HCT116 (cell line): ENCODE results near the gene BTBD16. TPM values are rescaled to one million over a fixed set of nuclear protein-coding genes. Genes with fewer than 3 reads are reported as not detected.

Source experiments
- ATAC-seq: fragments of 200-7000 bp; cut with Tn5 transposase; 2 replicates; pipeline ENCODE4 v1.9.1; 2020; ENCODE audit warnings: mild to moderate bottlenecking, moderate library complexity
- BruUV-seq: library from RNA; stranded (reverse); fragments of 400-500 nt; replicated peaks from 2 replicates; lab custom pipeline; 2021; lab: Mats Ljungman, UMichigan
- CTCF ChIA-PET: fragments of 300-600 bp; sonication (Branson Sonifier 250); formaldehyde crosslinking; loops from one replicate; lab custom pipeline; 2021; ENCODE audit warnings: antibody characterized with exemption; lab: Charles Lee
- POLR2A ChIA-PET: fragments of 300-600, 350-600 bp; sonication (Branson Sonifier 250); formaldehyde crosslinking; loops from one replicate; lab custom pipeline; 2021; ENCODE audit warnings: antibody characterized with exemption; lab: Charles Lee
- RAD21 ChIA-PET, 2 experiments: fragments of 300-600 bp; sonication (Branson Sonifier 250); formaldehyde crosslinking; loops; one replicate each; lab custom pipeline; 2023; ENCODE audit warnings: low total read pairs in 2 of 2; ENCODE audit not compliant: uncharacterized antibody in 2 of 2, unreplicated experiment in 2 of 2, low non-redundant PET in 1 of 2; lab: Charles Lee
- DNase-seq: peaks from one replicate; pipeline ENCODE4 v3.0.0-alpha.2; 2010; ENCODE audit warnings: low read depth, low spot score
- H2AFZ ChIP-seq: fragments of 200-600 bp; shearing (Covaris generic), sonication (generic); 2 replicates; pipeline ENCODE4 v1.6.1; 2017; ENCODE audit warnings: low read depth, mixed run types, mixed read lengths, antibody characterized with exemption, low read length; ENCODE audit not compliant: poor library complexity, severe bottlenecking
- H3K27ac ChIP-seq: 2 replicates; pipeline ENCODE4 v1.5.1; 2012; ENCODE audit warnings: low read depth, low read length
- H3K27me3 ChIP-seq: fragments of 200-600 bp; sonication (generic); 2 replicates; pipeline ENCODE4 v1.6.1; 2016; ENCODE audit warnings: mixed run types, low read length, mixed read lengths; ENCODE audit not compliant: insufficient read depth
- H3K36me3 ChIP-seq, 2 experiments: fragments of 200-500 bp in 1 of 2; fragments of 200-600 bp in 1 of 2; sonication (Bioruptor generic) in 1 of 2; sonication (generic) in 1 of 2; 2 replicates each; pipeline versions ENCODE4 v1.5.1 to v1.6.1; 2014 to 2016; ENCODE audit warnings: low read length in 2 of 2, inconsistent platforms in 1 of 2, mixed read lengths in 1 of 2, mixed run types in 1 of 2; ENCODE audit not compliant: insufficient read depth in 2 of 2, control insufficient read depth in 1 of 2
- H3K4me1 ChIP-seq, 2 experiments: fragments of 200-600 bp in 1 of 2; sonication (generic) in 1 of 2; 2 replicates each; pipeline versions ENCODE4 v1.5.1 to v1.6.1; 2012 to 2017; ENCODE audit warnings: low read length in 2 of 2, inconsistent platforms in 1 of 2, mild to moderate bottlenecking in 1 of 2, mixed read lengths in 1 of 2, mixed run types in 1 of 2, moderate library complexity in 1 of 2; ENCODE audit not compliant: insufficient read depth in 2 of 2, control insufficient read depth in 1 of 2
- H3K4me2 ChIP-seq: fragments of 200-600 bp; sonication (generic); 2 replicates; pipeline ENCODE4 v1.6.1; 2017; ENCODE audit warnings: mixed run types, low read length, mixed read lengths
- H3K4me3 ChIP-seq, 2 experiments: fragments of 200-600 bp in 1 of 2; sonication (generic) in 1 of 2; replicated peaks in 1 of 2; 2 replicates each; pipeline ENCODE4 v1.5.1; 2011 to 2016; ENCODE audit warnings: low read length in 2 of 2, control low read depth in 1 of 2, low read depth in 1 of 2, mild to moderate bottlenecking in 1 of 2, mixed read lengths in 1 of 2, mixed run types in 1 of 2
- H3K79me2 ChIP-seq: fragments of 200-600 bp; sonication (generic); 2 replicates; pipeline ENCODE4 v1.6.1; 2017; ENCODE audit warnings: mild to moderate bottlenecking, mixed run types, low read length, moderate library complexity, mixed read lengths; ENCODE audit not compliant: insufficient read depth
- H3K9ac ChIP-seq: fragments of 200-600 bp; sonication (generic); 2 replicates; pipeline ENCODE4 v1.6.1; 2016; ENCODE audit warnings: low read length, mixed read lengths
- H3K9me2 ChIP-seq: fragments of 200-600 bp; sonication (generic), shearing (Covaris generic); 2 replicates; pipeline ENCODE4 v1.6.1; 2017; ENCODE audit warnings: mixed run types, mild to moderate bottlenecking, moderate library complexity; ENCODE audit not compliant: insufficient read depth
- H3K9me3 ChIP-seq, 2 experiments: fragments of 200-500 bp in 1 of 2; fragments of 200-600 bp in 1 of 2; sonication (Bioruptor generic) in 1 of 2; sonication (generic) in 1 of 2; 2 replicates each; pipeline ENCODE4 v1.6.1; 2014 to 2017; ENCODE audit warnings: low read length in 2 of 2, mixed read lengths in 2 of 2, inconsistent platforms in 1 of 2, low read depth in 1 of 2, mild to moderate bottlenecking in 1 of 2, mixed run types in 1 of 2, moderate library complexity in 1 of 2; ENCODE audit not compliant: control insufficient read depth in 1 of 2, insufficient read depth in 1 of 2
- H4K20me1 ChIP-seq: fragments of 200-600 bp; sonication (generic), shearing (Covaris generic); 2 replicates; pipeline ENCODE4 v1.6.1; 2017; ENCODE audit warnings: mixed run types, mild to moderate bottlenecking, moderate library complexity; ENCODE audit not compliant: insufficient read depth
- CEBPB ChIP-seq: IDR thresholded peaks from 2 replicates; pipeline ENCODE4 v1.6.1; 2012; ENCODE audit warnings: low read depth
- CTCF ChIP-seq, 3 experiments: fragments of 200-600 bp in 1 of 3; sonication (generic) in 1 of 3; IDR thresholded peaks in 2 of 3; conservative IDR thresholded peaks in 1 of 3; 2 replicates each; pipeline ENCODE4 v1.5.1; 2012 to 2017; ENCODE audit warnings: low read depth in 2 of 3, low read length in 2 of 3, antibody characterized with exemption in 1 of 3, borderline replicate concordance in 1 of 3, control low read depth in 1 of 3, mild to moderate bottlenecking in 1 of 3, mixed read lengths in 1 of 3, mixed run types in 1 of 3, moderate library complexity in 1 of 3; ENCODE audit not compliant: insufficient read depth in 1 of 3
- ELF1 ChIP-seq: IDR thresholded peaks from 2 replicates; pipeline ENCODE4 v1.6.1; 2012; ENCODE audit warnings: low read depth, borderline replicate concordance
- JUND ChIP-seq: IDR thresholded peaks from 2 replicates; pipeline ENCODE4 v1.6.1; 2012
- MAX ChIP-seq: IDR thresholded peaks from 2 replicates; pipeline ENCODE4 v1.6.1; 2012
- POLR2AphosphoS5 ChIP-seq: IDR thresholded peaks from 2 replicates; pipeline ENCODE4 v1.6.1; 2011; ENCODE audit warnings: mild to moderate bottlenecking, low read depth, low read length, moderate library complexity
- RAD21 ChIP-seq: IDR thresholded peaks from 2 replicates; pipeline ENCODE4 v1.6.1; 2012; ENCODE audit warnings: low read depth, mild to moderate bottlenecking
- SIN3A ChIP-seq: IDR thresholded peaks from 2 replicates; pipeline ENCODE4 v1.6.1; 2012; ENCODE audit warnings: low read depth
- TCF7L2 ChIP-seq: IDR thresholded peaks from 2 replicates; pipeline ENCODE4 v1.7.0; 2011; ENCODE audit warnings: borderline replicate concordance, inconsistent platforms; ENCODE audit not compliant: insufficient read depth, insufficient read length; ENCODE audit errors: extremely low read depth
- intact Hi-C: fragments of 100-400 bp; cut with micrococcal nuclease; formaldehyde crosslinking; loops from 2 replicates; pipeline ENCODE4 v1.10.0; 2022
- total RNA-seq: library from RNA; stranded (reverse); gene quantifications from one replicate; pipeline ENCODE4 v1.2.1, GENCODE V29; 2021; ENCODE audit not compliant: unreplicated experiment

The BTBD16 gene
- total RNA-seq, 1 experiment from 2014 or later = 0.27 TPM

GRCh38 chr10:122306282-122306681 is 35.2 kb downstream of the BTBD16 start:
- Histone ChIP-seq H3K4me1 (peaks cover 28 to 46% of the 10 kb centered on the region in 2 experiments), H4K20me1 (no peaks in the 10 kb centered on the region), H3K9me2 (no peaks in the 10 kb centered on the region), H3K79me2 (no peaks in the 10 kb centered on the region), H3K27me3 (no peaks in the 10 kb centered on the region), H3K4me2 (no peak overlapping the region), H3K9me3 (peaks cover 0 to 10% of the 10 kb centered on the region in 2 experiments; a peak in 1 of 4 replicates), H2AFZ (peak overlapping the region; percentile 3), H3K9ac (no peak overlapping the region), H3K27ac (no peak overlapping the region), H3K36me3 (no peaks in the 10 kb centered on the region), H3K4me3 (no peak overlapping the region)
- ChIA-PET CTCF (interaction anchor here (0.9 to 2.7 kb wide), 2 partner anchors 37 to 259 kb away, joined by 3 to 12 read pairs; no protein-coding TSS in a partner anchor), RAD21 (no interaction called here), POLR2A (interaction anchor here (1.1 kb wide), 1 partner anchor 129 kb away, joined by 4 read pairs; no protein-coding TSS in a partner anchor)
- TF ChIP-seq TCF7L2 (no peak), JUND (no peak), CEBPB (no peak), MAX (no peak), SIN3A (no peak), ELF1 (no peak), CTCF (IDR thresholded peaks at IDR 0.05 in 2 of 3, conservative IDR thresholded peaks at IDR 0.05 in 1 of 3; ENCODE audit: borderline replicate concordance in 1 of 3, insufficient read depth in 1 of 3, low read depth in 2 of 3, low read length in 2 of 3) (no peak), RAD21 (no peak), POLR2AphosphoS5 (no peak)
- BruUV-seq = no TSS peak
- DNase-seq (no peak), ATAC-seq (no peak)
- intact Hi-C loops = no loop called here
